ENCODE measurements around the gene AKAP10.

Gene AKAP10

DNA sequence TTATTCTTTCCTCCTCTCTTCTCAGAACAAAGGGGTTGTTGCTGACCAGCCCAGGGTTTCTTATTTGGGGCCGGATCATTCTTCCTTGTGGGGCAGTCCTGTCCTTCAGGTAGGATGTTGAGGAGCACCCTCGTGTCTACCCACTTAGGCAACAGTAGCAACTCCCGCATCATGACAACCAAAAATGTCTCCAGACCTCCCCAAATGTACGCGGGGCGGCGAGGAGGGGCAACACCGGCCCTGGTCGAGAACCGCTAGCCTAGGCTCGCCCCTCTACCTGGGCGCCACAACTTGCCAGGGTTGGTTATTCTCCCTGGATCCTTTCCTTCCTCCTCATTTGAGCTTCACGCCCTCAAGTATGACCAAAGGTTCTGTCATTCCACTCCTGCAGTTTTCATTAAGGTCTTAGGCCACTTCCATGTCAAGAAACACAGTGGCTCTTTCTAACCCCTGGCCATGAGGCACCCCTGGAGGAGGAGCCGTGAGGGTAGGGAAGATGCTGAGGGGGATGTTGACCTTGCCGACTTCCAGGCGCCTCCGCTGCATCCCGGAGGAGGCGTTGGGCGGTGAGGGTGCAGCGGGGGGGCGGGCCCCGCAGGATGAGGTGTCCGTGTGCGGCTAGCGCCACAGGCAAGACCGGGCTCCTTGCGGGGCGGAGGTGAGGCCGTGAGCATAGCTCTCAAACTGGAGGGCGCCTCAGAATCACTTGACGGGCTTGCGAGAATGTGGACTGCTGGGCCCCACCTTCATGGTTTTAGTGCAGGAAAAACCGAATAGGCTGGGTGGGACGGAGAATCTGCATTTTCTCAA lies 30.8 kb upstream of the AKAP10 start:
- Histone ChIP-seq H3K27me3 (ENCODE audit: control insufficient read depth, insufficient read depth, low read length) (no peaks in the 10 kb centered on the region), H3K4me3 (ENCODE audit: low read length) (peak overlapping the region; percentile 43; the same call in 1 of the 2 replicates), H3K4me1 (ENCODE audit: control insufficient read depth, insufficient read depth, low read length) (0 out of 2 replicates have a peak, but pooled peaks cover 1% of the 10 kb centered on the region), H3K9me3 (ENCODE audit: control insufficient read depth, insufficient read depth, low read length) (no peaks in the 10 kb centered on the region), H3K36me3 (ENCODE audit: control insufficient read depth, insufficient read depth, low read length) (no peaks in the 10 kb centered on the region), H3K27ac (ENCODE audit: low read length) (no peak overlapping the region)
- no peak for DNase-seq (ENCODE audit: low read depth, low spot score)
- no CpG with 5 or more reads among the region's 35 CpGs for WGBS (ENCODE audit: insufficient coverage, insufficient read length)

DNA sequence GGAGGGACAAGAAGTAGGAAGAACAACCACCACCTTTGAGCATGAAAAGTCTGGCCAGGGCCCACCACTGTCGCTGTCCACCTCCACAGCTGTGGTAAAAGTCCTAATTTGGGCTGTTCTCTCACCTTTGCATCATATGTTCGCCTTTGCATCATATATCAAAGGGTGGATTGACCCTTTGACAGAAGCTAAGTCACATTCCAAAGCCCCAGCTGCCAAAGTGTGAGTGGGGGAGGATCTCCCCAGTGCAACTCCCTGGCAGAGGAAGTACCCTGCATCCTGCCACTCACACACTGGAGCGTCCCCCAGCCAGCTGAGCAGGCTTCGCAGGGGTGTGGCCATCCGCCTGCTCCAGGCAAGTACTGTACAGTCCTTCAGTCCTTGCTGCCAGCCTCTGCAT lies 18.9 kb upstream of the AKAP10 start:
- no peak overlapping the region for H3K27ac ChIP-seq (ENCODE audit: low read length)
- no CpG with 5 or more reads among the region's 5 CpGs for WGBS (ENCODE audit: insufficient coverage, insufficient read length)
- DNase-seq (ENCODE audit: low read depth, low spot score) = no peak

DNA sequence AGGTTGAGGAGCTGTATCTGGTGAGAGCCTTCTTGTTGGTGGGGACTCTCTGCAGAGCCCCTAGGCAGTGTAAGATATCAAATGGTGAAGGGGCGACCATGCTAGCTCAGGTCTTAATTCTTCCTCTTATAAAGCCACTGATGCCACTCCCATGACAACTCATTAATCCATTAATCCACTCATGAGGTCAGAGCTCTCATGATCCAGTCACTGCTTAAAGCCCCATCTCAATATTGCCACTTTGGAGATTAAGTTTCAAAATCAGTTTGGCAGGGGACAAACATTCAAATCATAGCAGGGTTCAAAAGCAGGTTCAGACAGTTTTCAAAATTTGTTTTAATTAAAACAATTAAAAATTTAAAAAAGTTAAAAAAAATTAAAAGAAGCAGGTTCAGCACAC lies 18.5 kb upstream of the AKAP10 start:
- no CpG with 5 or more reads among the region's 1 CpG for WGBS (ENCODE audit: insufficient coverage, insufficient read length)
- no peaks in the 10 kb centered on the region for H3K36me3 ChIP-seq (ENCODE audit: control insufficient read depth, insufficient read depth, low read length)
- DNase-seq (ENCODE audit: low read depth, low spot score) = no peak
- peaks cover 2% of the 10 kb centered on the region; the same call in 1 of the 2 replicates for H3K4me1 ChIP-seq (ENCODE audit: control insufficient read depth, insufficient read depth, low read length)
- no peaks in the 10 kb centered on the region for H3K9me3 ChIP-seq (ENCODE audit: control insufficient read depth, insufficient read depth, low read length)
- no peak overlapping the region for H3K4me3 ChIP-seq (ENCODE audit: low read length)
- H3K27me3 ChIP-seq (ENCODE audit: control insufficient read depth, insufficient read depth, low read length) = no peaks in the 10 kb centered on the region
- H3K27ac ChIP-seq (ENCODE audit: low read length) = no peak overlapping the region

More for the DNA sequence above, 18.9 kb upstream of the AKAP10 start:
- Histone ChIP-seq H3K27me3 (ENCODE audit: control insufficient read depth, insufficient read depth, low read length) (no peaks in the 10 kb centered on the region), H3K4me3 (ENCODE audit: low read length) (no peak overlapping the region), H3K36me3 (ENCODE audit: control insufficient read depth, insufficient read depth, low read length) (no peaks in the 10 kb centered on the region), H3K4me1 (ENCODE audit: control insufficient read depth, insufficient read depth, low read length) (peaks cover 2% of the 10 kb centered on the region; the same call in 1 of the 2 replicates), H3K9me3 (ENCODE audit: control insufficient read depth, insufficient read depth, low read length) (no peaks in the 10 kb centered on the region)

DNA sequence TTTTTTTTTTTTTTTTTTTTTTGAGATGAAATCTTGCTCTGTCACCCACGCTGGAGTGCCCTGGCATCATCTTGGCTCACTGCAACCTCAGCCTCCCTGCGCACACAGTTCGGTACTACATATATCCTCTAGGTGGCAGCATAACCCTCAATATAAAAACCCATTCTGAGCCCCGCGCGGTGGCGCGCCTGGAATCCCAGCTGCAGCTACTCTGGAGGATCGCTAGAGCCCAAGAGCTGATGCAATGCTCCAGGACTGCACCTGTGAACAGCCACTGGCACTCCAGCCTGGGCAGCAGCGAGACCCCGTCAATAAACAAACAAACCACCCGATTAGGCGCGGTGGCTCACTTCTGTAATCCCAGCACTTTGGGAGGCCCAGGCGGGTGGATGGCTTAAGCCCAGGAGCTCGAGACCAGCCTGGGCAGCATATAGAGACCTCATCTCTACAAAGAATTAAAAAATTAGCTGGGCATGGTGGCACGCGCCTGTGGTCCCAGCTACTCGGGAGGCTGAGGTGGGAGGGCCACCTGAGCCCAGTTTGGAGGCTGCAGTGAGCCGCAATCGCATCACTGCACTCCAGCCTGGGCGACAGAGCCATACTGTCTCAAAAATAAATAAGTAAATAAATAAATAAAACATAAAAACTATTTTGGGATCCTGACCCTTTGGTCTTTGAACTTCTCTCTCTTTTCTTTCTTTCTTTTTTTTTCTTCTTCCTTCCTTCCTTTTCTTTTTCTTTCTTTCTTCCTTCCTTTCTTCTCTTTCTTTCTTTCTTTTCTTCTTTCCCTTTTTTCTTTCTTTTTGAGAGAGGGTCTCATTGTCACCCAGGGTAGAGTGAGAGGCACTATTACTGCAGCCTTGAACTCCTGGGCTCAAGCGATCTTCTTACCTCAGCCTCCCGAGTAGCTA lies 15.4 kb upstream of the AKAP10 start:
- Histone ChIP-seq H3K27me3 (ENCODE audit: control insufficient read depth, insufficient read depth, low read length) (no peaks in the 10 kb centered on the region), H3K27ac (ENCODE audit: low read length) (no peak overlapping the region), H3K36me3 (ENCODE audit: control insufficient read depth, insufficient read depth, low read length) (no peaks in the 10 kb centered on the region), H3K9me3 (ENCODE audit: control insufficient read depth, insufficient read depth, low read length) (no peaks in the 10 kb centered on the region), H3K4me1 (ENCODE audit: control insufficient read depth, insufficient read depth, low read length) (peaks cover 2% of the 10 kb centered on the region; the same call in 1 of the 2 replicates), H3K4me3 (ENCODE audit: low read length) (no peak overlapping the region)
- WGBS (ENCODE audit: insufficient coverage, insufficient read length) = no CpG with 5 or more reads among the region's 24 CpGs
- peak; percentile 82 for DNase-seq (ENCODE audit: low read depth, low spot score)

DNA sequence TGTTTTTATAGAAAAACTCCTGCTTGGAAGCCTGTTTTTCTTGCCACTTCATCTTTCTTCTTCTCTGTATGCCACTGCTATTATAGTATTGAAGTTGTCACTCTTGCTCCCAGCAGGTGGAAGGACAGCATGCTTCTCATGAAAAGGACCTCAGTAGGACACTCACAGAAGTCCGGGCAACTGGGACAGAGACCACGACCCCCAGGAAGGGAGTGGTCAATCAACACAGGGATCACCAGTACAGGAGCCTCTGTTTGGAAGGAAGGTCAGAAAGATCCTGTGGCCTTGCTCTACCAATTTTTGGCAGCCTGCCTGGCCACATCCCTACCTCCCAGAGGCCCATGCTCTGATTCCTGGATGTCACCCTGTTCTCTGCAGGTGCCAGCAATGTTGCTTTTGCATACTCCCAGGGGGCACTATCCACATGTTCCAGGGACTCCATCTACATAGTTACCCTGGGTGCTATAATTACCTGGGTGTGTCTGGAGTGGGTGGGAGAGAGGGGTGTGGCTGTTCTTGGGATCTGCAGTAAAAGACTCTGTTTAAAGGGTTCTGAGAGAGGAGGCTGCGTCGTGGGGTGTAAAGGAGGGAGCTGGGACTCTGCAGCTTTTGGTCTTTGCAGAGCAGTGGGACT lies 13.7 kb upstream of the AKAP10 start:
- DNase-seq (ENCODE audit: low read depth, low spot score) = no peak
- H3K4me3 ChIP-seq (ENCODE audit: low read length) = no peak overlapping the region
- H3K9me3 ChIP-seq (ENCODE audit: control insufficient read depth, insufficient read depth, low read length) = no peaks in the 10 kb centered on the region
- no CpG with 5 or more reads among the region's 4 CpGs for WGBS (ENCODE audit: insufficient coverage, insufficient read length)
- no peaks in the 10 kb centered on the region for H3K27me3 ChIP-seq (ENCODE audit: control insufficient read depth, insufficient read depth, low read length)
- H3K4me1 ChIP-seq (ENCODE audit: control insufficient read depth, insufficient read depth, low read length) = peaks cover 2% of the 10 kb centered on the region; the same call in 1 of the 2 replicates
- H3K27ac ChIP-seq (ENCODE audit: low read length) = no peak overlapping the region
- no peaks in the 10 kb centered on the region for H3K36me3 ChIP-seq (ENCODE audit: control insufficient read depth, insufficient read depth, low read length)

DNA sequence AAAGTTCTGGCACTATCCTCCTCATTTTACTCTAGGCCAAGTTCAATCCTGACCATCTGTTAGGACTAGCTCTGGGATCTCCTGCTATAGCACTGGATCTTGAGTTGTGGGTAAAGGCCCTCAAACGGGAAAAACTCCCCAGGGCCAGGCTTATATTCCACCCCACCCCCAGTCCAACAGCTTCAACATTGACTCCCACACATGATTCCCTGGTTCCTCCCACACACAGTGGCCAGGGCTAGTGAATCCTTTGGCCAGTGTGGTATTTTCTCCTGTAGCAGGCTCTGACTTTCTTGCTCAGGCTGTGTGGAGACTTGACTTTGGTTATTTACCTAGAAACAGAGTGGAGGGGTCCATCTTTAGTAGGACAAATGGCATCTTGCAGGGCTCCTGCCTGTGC lies 10.3 kb upstream of the AKAP10 start:
- WGBS (ENCODE audit: insufficient coverage, insufficient read length) = no CpG with 5 or more reads among the region's 1 CpG
- no peaks in the 10 kb centered on the region for H3K36me3 ChIP-seq (ENCODE audit: control insufficient read depth, insufficient read depth, low read length)
- no peak overlapping the region for H3K4me3 ChIP-seq (ENCODE audit: low read length)
- no peaks in the 10 kb centered on the region for H3K9me3 ChIP-seq (ENCODE audit: control insufficient read depth, insufficient read depth, low read length)
- no peaks in the 10 kb centered on the region for H3K27me3 ChIP-seq (ENCODE audit: control insufficient read depth, insufficient read depth, low read length)
- no peak for DNase-seq (ENCODE audit: low read depth, low spot score)
- no peak overlapping the region for H3K27ac ChIP-seq (ENCODE audit: low read length)
- peaks cover 2% of the 10 kb centered on the region; the same call in 1 of the 2 replicates for H3K4me1 ChIP-seq (ENCODE audit: control insufficient read depth, insufficient read depth, low read length)

DNA sequence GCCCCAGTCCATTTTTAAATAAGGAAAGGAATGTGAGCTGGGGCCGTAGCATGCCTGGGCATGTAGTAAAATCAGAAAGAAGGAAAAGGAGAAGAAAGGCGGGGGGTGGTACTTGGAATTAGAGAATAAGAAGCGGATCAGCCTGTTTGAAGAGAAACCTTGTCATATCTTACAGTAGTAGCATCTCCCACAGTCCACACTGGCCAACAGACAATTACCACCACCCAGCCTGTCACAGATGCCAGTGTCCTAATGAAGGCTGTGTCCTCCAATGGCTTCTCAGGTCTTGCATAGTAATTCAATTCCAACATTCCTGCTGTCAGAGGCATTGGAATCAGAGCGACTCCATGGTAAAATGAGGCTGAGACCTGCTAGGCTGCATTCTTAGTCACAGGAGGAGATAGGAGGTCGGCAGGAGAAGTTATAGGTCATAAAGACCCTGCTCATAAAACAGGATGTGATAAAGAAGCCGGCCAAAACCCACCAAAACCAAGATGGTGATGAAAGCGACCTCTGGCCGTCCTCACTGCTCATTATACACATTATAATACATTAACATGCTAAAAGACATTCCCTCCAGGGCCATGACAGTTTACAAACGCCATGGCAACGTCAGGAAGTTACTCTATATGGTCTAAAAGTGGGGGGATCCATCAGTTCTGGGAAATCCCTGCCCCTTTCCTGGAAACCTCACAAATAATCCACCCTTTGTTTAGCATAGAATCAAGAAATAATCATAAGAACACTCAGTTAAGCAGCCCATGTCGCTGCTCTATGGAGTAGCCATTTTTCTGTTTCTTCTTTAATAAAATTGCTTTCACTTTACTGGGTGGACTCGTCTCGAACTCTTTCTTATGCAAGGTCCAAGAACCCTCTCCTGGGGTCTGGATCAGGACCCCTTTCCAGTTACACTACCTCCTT lies 9.6 kb upstream of the AKAP10 start:
- H3K4me3 ChIP-seq (ENCODE audit: low read length) = no peak overlapping the region
- H3K27me3 ChIP-seq (ENCODE audit: control insufficient read depth, insufficient read depth, low read length) = no peaks in the 10 kb centered on the region
- H3K9me3 ChIP-seq (ENCODE audit: control insufficient read depth, insufficient read depth, low read length) = no peaks in the 10 kb centered on the region
- DNase-seq (ENCODE audit: low read depth, low spot score) = no peak
- H3K36me3 ChIP-seq (ENCODE audit: control insufficient read depth, insufficient read depth, low read length) = no peaks in the 10 kb centered on the region
- WGBS (ENCODE audit: insufficient coverage, insufficient read length) = no CpG with 5 or more reads among the region's 13 CpGs
- no peak overlapping the region for H3K27ac ChIP-seq (ENCODE audit: low read length)
- H3K4me1 ChIP-seq (ENCODE audit: control insufficient read depth, insufficient read depth, low read length) = peaks cover 2% of the 10 kb centered on the region; the same call in 1 of the 2 replicates

DNA sequence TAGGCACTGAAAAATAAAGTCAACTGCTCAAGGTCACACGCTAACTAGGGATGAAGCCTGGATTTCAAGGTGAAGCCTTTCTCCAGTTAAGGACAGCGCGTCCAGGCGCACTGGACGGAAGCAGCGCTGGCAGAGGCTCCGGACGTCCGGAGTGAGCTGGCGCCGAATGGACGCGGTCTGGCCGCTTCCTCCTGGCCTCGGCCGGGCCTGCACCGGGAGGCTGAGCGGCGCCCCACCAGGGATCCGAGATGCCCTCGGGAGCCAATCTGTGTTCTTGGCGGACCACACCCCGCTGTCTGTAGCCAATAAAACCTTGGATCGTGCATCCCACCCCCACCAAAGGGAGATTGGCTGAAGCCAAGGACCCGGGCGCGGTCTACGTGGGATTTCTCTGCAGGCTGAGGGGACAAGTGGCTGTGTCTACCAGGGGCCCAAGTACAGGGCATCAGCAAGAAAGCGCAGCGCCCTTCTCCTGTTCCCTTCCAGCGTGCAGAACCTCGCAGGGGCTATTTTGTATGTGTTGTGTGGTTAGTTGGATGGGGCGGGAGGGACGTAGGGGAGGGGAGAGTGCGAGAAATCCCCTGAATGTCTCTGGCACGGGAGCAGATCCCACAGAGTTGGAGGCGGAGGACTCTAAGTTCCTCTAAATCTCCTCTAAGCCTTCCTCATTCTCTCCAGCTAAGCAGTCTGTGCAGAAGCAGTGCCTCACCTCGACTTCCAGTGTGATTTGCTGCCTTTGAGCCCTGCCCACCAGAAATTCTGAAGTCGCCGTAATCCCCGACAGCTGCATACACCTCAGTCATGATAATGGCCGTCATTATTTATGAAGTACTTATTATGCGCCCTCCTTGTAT lies 2.5 kb upstream of the AKAP10 start:
- Histone ChIP-seq H3K27ac (ENCODE audit: low read length) (no peak overlapping the region), H3K4me3 (ENCODE audit: low read length) (no peak overlapping the region), H3K9me3 (ENCODE audit: control insufficient read depth, insufficient read depth, low read length) (no peaks in the 10 kb centered on the region), H3K36me3 (ENCODE audit: control insufficient read depth, insufficient read depth, low read length) (no peaks in the 10 kb centered on the region), H3K4me1 (ENCODE audit: control insufficient read depth, insufficient read depth, low read length) (no peaks in the 10 kb centered on the region; the same call in 1 of the 2 replicates), H3K27me3 (ENCODE audit: control insufficient read depth, insufficient read depth, low read length) (no peaks in the 10 kb centered on the region)
- WGBS (ENCODE audit: insufficient coverage, insufficient read length) = 100% methylated on average over 2 of the region's 43 CpGs
- DNase-seq (ENCODE audit: low read depth, low spot score) = no peak

DNA sequence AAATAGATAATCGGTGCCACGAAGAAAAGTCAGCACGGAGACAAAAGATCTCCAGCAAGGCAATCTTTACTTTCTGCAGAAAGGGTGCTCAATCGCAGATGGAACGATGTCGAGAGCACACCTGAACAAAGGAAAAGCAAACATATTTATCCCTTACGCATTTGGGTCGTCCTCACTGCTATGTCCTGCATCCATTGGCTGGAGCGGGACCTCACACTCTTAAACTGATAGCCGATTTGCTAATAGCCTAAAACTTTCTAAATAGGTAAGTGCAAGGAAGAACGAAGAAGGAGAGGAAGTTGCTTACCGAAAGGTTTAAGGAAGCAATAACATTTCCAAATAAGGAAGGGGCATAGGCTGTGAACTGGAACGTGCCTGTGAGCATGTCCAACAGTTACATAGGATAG lies 1.2 kb upstream of the AKAP10 start:
- Histone ChIP-seq H3K27me3 (ENCODE audit: control insufficient read depth, insufficient read depth, low read length) (no peaks in the 10 kb centered on the region), H3K4me3 (ENCODE audit: low read length) (no peak overlapping the region), H3K4me1 (ENCODE audit: control insufficient read depth, insufficient read depth, low read length) (no peaks in the 10 kb centered on the region; the same call in 1 of the 2 replicates), H3K9me3 (ENCODE audit: control insufficient read depth, insufficient read depth, low read length) (no peaks in the 10 kb centered on the region), H3K27ac (ENCODE audit: low read length) (no peak overlapping the region), H3K36me3 (ENCODE audit: control insufficient read depth, insufficient read depth, low read length) (no peaks in the 10 kb centered on the region)
- DNase-seq (ENCODE audit: low read depth, low spot score) = no peak
- WGBS (ENCODE audit: insufficient coverage, insufficient read length) = no CpG with 5 or more reads among the region's 13 CpGs
